Activated T-cell treated with anti-CD3 and anti-CD28 coated beads, Interleukin-2, amount 50 U/mL, for 24 hours (primary cell): ENCODE results near the gene PDIK1L.

Experiments used
- DNase-seq: peaks from one replicate; pipeline ENCODE4 v3.0.0-alpha.2; 2020
- H3K27ac Mint-ChIP-seq: 2 replicates; pipeline ENCODE4 v1.8.0; 2020; ENCODE audit warnings: mild to moderate bottlenecking, mixed read lengths
- H3K27me3 Mint-ChIP-seq: 2 replicates; pipeline ENCODE4 v1.8.0; 2020; ENCODE audit warnings: mixed read lengths
- H3K36me3 Mint-ChIP-seq: 2 replicates; pipeline ENCODE4 v1.8.0; 2020; ENCODE audit warnings: low read depth, mixed read lengths
- H3K4me1 Mint-ChIP-seq: 2 replicates; pipeline ENCODE4 v1.8.0; 2020; ENCODE audit warnings: low read depth, mixed read lengths
- H3K4me3 Mint-ChIP-seq: 2 replicates; pipeline ENCODE4 v1.8.0; 2020; ENCODE audit warnings: mild to moderate bottlenecking, moderate library complexity, mixed read lengths
- H3K9me3 Mint-ChIP-seq: 2 replicates; pipeline ENCODE4 v1.8.0; 2020; ENCODE audit warnings: mixed read lengths

Gene PDIK1L

GRCh38 chr1:26145041-26145959 is 33.7 kb downstream of the PDIK1L start:
- DNase-seq: peak; percentile 80
- Mint-ChIP-seq H3K27ac (no peak overlapping the region), H3K36me3 (no peaks in the 10 kb centered on the region), H3K4me3 (no peak overlapping the region), H3K4me1 (peaks cover 6% of the 10 kb centered on the region), H3K9me3 (no peaks in the 10 kb centered on the region), H3K27me3 (no peaks in the 10 kb centered on the region)

- Mint-ChIP-seq H3K36me3 (no peaks in the 10 kb centered on the region), H3K27ac (no peak overlapping the region), H3K4me3 (no peak overlapping the region), H3K27me3 (no peaks in the 10 kb centered on the region), H3K4me1 (peaks cover 6% of the 10 kb centered on the region), H3K9me3 (no peaks in the 10 kb centered on the region)
- DNase-seq: no peak
These were observed 34.3 kb downstream of the PDIK1L start for GRCh38 chr1:26145960-26146294.

GRCh38 chr1:26148887-26149286 is 37.3 kb downstream of the PDIK1L start:
- H3K27me3 Mint-ChIP-seq: peaks cover 5% of the 10 kb centered on the region
- H3K36me3 Mint-ChIP-seq: no peaks in the 10 kb centered on the region
- peaks cover 6% of the 10 kb centered on the region for H3K4me1 Mint-ChIP-seq
- H3K27ac Mint-ChIP-seq: no peak overlapping the region
- no peak overlapping the region for H3K4me3 Mint-ChIP-seq
- no peaks in the 10 kb centered on the region for H3K9me3 Mint-ChIP-seq
- DNase-seq: no peak

GRCh38 chr1:26153966-26154532 is 42.4 kb downstream of the PDIK1L start:
- Mint-ChIP-seq H3K9me3 (no peaks in the 10 kb centered on the region), H3K36me3 (no peaks in the 10 kb centered on the region), H3K27ac (no peak overlapping the region), H3K4me3 (no peak overlapping the region), H3K27me3 (peaks cover 44% of the 10 kb centered on the region), H3K4me1 (peaks cover 3% of the 10 kb centered on the region)
- DNase-seq: no peak

GRCh38 chr1:26154750-26155149 is 43.1 kb downstream of the PDIK1L start:
- no peak for DNase-seq
- Mint-ChIP-seq H3K4me1 (peaks cover 3% of the 10 kb centered on the region), H3K4me3 (no peak overlapping the region), H3K27me3 (peaks cover 51% of the 10 kb centered on the region), H3K27ac (no peak overlapping the region), H3K9me3 (no peaks in the 10 kb centered on the region), H3K36me3 (no peaks in the 10 kb centered on the region)

GRCh38 chr1:26155370-26156284 is 44.0 kb downstream of the PDIK1L start:
- Mint-ChIP-seq H3K36me3 (no peaks in the 10 kb centered on the region), H3K27me3 (peaks cover 57% of the 10 kb centered on the region), H3K4me1 (peaks cover 3% of the 10 kb centered on the region), H3K4me3 (no peak overlapping the region), H3K27ac (no peak overlapping the region), H3K9me3 (no peaks in the 10 kb centered on the region)
- no peak for DNase-seq

GRCh38 chr1:26156285-26157038 is 44.8 kb downstream of the PDIK1L start:
- Mint-ChIP-seq H3K9me3 (no peaks in the 10 kb centered on the region), H3K27ac (no peak overlapping the region), H3K36me3 (no peaks in the 10 kb centered on the region), H3K4me3 (no peak overlapping the region), H3K27me3 (peaks cover 62% of the 10 kb centered on the region), H3K4me1 (peaks cover 5% of the 10 kb centered on the region)
- no peak for DNase-seq

- H3K4me1 Mint-ChIP-seq: peaks cover 10% of the 10 kb centered on the region
- H3K9me3 Mint-ChIP-seq: no peaks in the 10 kb centered on the region
- H3K27ac Mint-ChIP-seq: no peak overlapping the region
- no peak overlapping the region for H3K4me3 Mint-ChIP-seq
- H3K36me3 Mint-ChIP-seq: no peaks in the 10 kb centered on the region
- no peak for DNase-seq
- H3K27me3 Mint-ChIP-seq: peaks cover 68% of the 10 kb centered on the region
These were observed 46.8 kb downstream of the PDIK1L start for GRCh38 chr1:26158271-26158907.

GRCh38 chr1:26158908-26159742 is 47.5 kb downstream of the PDIK1L start, which contains the start of gene FAM110D:
TSS of gene FAM110D (plus strand) at chr1:26159079. CDS start at chr1:26161292, 2,213 bp downstream.
- Mint-ChIP-seq H3K27ac (no peak within 1 kb of the TSS), H3K4me1 (peaks cover 15% of the 10 kb centered on the region), H3K4me3 (no peak within 1 kb of the TSS), H3K27me3 (peaks cover 73% of the 10 kb centered on the region), H3K36me3 (no peaks in the 10 kb centered on the region), H3K9me3 (no peaks in the 10 kb centered on the region)
- DNase-seq: no peak

- peaks cover 17% of the 10 kb centered on the region for H3K4me1 Mint-ChIP-seq
- no peaks in the 10 kb centered on the region for H3K36me3 Mint-ChIP-seq
These were observed 48.1 kb downstream of the PDIK1L start for GRCh38 chr1:26159743-26160039.

GRCh38 chr1:26160527-26161414 is 49.1 kb downstream of the PDIK1L start:
- H3K4me1 Mint-ChIP-seq: peaks cover 25% of the 10 kb centered on the region
- no peak for DNase-seq
- H3K36me3 Mint-ChIP-seq: no peaks in the 10 kb centered on the region
- H3K9me3 Mint-ChIP-seq: no peaks in the 10 kb centered on the region
- H3K27ac Mint-ChIP-seq: no peak overlapping the region
- H3K27me3 Mint-ChIP-seq: peaks cover 69% of the 10 kb centered on the region
- no peak overlapping the region for H3K4me3 Mint-ChIP-seq

More at GRCh38 chr1:26159743-26160039, 48.1 kb downstream of the PDIK1L start:
- no peak overlapping the region for H3K4me3 Mint-ChIP-seq
- peaks cover 76% of the 10 kb centered on the region for H3K27me3 Mint-ChIP-seq
- no peak overlapping the region for H3K27ac Mint-ChIP-seq
- no peaks in the 10 kb centered on the region for H3K9me3 Mint-ChIP-seq
- DNase-seq: no peak

- Mint-ChIP-seq H3K27me3 (peaks cover 60% of the 10 kb centered on the region), H3K9me3 (no peaks in the 10 kb centered on the region), H3K4me1 (peaks cover 24% of the 10 kb centered on the region), H3K4me3 (peak overlapping the region; percentile 57), H3K27ac (no peak overlapping the region), H3K36me3 (no peaks in the 10 kb centered on the region)
- DNase-seq: peak; percentile 76
These were observed 50.0 kb downstream of the PDIK1L start for GRCh38 chr1:26161415-26162219.
